Peyer's patch (tissue), 4 donors: Measurements from ENCODE around the gene IQGAP2. TPM values are rescaled to one million over a fixed set of nuclear protein-coding genes. Genes with fewer than 3 reads are reported as not detected.

Experiments
- DNase-seq, 3 donors: peaks; one replicate each; pipeline ENCODE4 v3.0.0-alpha.2; 2017 to 2019
- H3K27ac ChIP-seq, 4 donors: fragments of 200-600 bp; sonication (generic); one replicate each; pipeline ENCODE4 v1.5.1; 2016 to 2019
- H3K27me3 ChIP-seq, 2 donors: fragments of 200-600 bp; sonication (generic); one replicate each; pipeline ENCODE4 v1.5.1; 2019
- H3K36me3 ChIP-seq, 3 donors: fragments of 200-600 bp; sonication (generic); one replicate each; pipeline ENCODE4 v1.5.1; 2016 to 2019
- H3K4me1 ChIP-seq, 4 donors: fragments of 200-600 bp; sonication (generic); one replicate each; pipeline ENCODE4 v1.5.1; 2016 to 2019
- H3K4me3 ChIP-seq, 4 donors: fragments of 200-600 bp; sonication (generic); 1 replicate in 3 of 4; 2 replicates in 1 of 4; pipeline ENCODE4 v1.5.1; 2016 to 2019; ENCODE audit warnings: mild to moderate bottlenecking in 1 of 4
- H3K9me3 ChIP-seq, 4 donors: fragments of 200-600 bp; sonication (generic); one replicate each; pipeline ENCODE4 v1.5.1; 2016 to 2019; ENCODE audit warnings: mild to moderate bottlenecking in 1 of 4
- POLR2A ChIP-seq, 2 donors: fragments of 450-650 bp; IDR thresholded peaks; one replicate each; pipeline ENCODE4 v1.5.1; 2017; ENCODE audit warnings: antibody characterized with exemption in 2 of 2, mild to moderate bottlenecking in 2 of 2, moderate library complexity in 2 of 2
- total RNA-seq, 4 donors: library from RNA; depleted of rRNA; stranded (reverse); fragments of >200 nt; gene quantifications; one replicate each; pipeline ENCODE4 v1.1.0, GENCODE V29; 2016
- TF ChIP-seq, protein P1 (sequence below), 6 experiments: fragments of 450-650 bp in 4 of 6; fragments of 200-600 bp in 2 of 6; sonication (generic) in 1 of 6; IDR thresholded peaks; one replicate each; pipeline ENCODE4 v1.5.1; 2017 to 2019; ENCODE audit warnings: antibody characterized with exemption in 6 of 6, mild to moderate bottlenecking in 3 of 6, moderate library complexity in 1 of 6

Gene IQGAP2
- total RNA-seq, 4 donors from 2014 or later: 58.6 to 110 (median 84.7) TPM

GRCh38 chr5:76521240-76521758 lies 118.2 kb downstream of the IQGAP2 start:
- H3K4me3 ChIP-seq: no peak overlapping the region
- H3K36me3 ChIP-seq: no peaks in the 10 kb centered on the region
- H3K27ac ChIP-seq: no peak overlapping the region
- TF ChIP-seq, protein P1, sequence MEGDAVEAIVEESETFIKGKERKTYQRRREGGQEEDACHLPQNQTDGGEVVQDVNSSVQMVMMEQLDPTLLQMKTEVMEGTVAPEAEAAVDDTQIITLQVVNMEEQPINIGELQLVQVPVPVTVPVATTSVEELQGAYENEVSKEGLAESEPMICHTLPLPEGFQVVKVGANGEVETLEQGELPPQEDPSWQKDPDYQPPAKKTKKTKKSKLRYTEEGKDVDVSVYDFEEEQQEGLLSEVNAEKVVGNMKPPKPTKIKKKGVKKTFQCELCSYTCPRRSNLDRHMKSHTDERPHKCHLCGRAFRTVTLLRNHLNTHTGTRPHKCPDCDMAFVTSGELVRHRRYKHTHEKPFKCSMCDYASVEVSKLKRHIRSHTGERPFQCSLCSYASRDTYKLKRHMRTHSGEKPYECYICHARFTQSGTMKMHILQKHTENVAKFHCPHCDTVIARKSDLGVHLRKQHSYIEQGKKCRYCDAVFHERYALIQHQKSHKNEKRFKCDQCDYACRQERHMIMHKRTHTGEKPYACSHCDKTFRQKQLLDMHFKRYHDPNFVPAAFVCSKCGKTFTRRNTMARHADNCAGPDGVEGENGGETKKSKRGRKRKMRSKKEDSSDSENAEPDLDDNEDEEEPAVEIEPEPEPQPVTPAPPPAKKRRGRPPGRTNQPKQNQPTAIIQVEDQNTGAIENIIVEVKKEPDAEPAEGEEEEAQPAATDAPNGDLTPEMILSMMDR (IDR thresholded peaks at IDR 0.05): no peak
- no peak for TF ChIP-seq POLR2A (IDR thresholded peaks at IDR 0.05)
- no peak for DNase-seq
- H3K27me3 ChIP-seq: no peaks in the 10 kb centered on the region
- H3K9me3 ChIP-seq: no peaks in the 10 kb centered on the region
- H3K4me1 ChIP-seq: peaks cover 0 to 15% (median 0%) of the 10 kb centered on the region in 4 donors

DNA sequence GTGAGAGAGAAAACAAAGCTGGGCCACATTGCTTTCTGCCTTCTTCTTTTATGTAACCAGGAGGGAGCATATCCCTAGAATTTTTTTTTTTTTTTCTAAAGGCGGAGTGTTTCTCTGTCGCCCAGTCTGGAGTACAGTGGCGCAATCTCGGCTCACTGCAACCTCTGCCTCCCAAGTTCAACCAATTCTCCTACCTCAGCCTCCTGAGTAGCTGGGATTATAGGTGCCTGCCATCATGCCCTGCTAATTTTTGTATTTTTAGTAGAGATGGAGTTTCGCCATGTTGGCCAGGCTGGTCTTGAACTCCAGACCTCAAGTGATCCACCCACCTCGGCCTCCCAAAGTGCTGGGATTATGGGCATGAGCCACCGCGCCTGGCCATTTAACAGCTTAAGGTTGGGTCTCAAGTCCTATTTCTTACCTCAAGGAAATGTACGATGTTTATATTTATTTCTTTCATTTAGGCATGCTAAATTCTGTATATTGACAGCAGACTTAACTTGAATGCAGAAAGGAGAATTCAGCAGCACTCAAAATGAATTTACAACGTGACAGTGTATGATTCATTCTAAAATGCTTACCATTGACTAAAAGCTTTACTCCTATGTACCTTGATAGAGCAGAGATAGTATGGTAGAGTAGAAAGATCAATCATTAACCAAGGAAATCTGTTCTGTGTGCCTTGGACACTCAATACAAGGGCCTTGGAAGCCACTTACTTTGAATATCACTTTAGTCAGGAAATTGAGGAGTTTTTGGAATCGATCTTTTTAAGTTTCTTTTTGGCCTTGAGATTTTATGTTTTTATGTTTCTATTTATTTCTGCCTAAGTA lies 119.2 kb downstream of the IQGAP2 start:
- Histone ChIP-seq H3K9me3 (no peaks in the 10 kb centered on the region), H3K27me3 (no peaks in the 10 kb centered on the region), H3K36me3 (no peaks in the 10 kb centered on the region), H3K4me3 (no peak overlapping the region), H3K4me1 (peaks cover 0 to 18% (median 0%) of the 10 kb centered on the region in 4 donors), H3K27ac (peak overlapping the region in 1 of 4 donors; percentile 34)
- no peak for DNase-seq
- TF ChIP-seq POLR2A (IDR thresholded peaks at IDR 0.05): no peak
- TF ChIP-seq, protein P1 (IDR thresholded peaks at IDR 0.05): no peak

DNA sequence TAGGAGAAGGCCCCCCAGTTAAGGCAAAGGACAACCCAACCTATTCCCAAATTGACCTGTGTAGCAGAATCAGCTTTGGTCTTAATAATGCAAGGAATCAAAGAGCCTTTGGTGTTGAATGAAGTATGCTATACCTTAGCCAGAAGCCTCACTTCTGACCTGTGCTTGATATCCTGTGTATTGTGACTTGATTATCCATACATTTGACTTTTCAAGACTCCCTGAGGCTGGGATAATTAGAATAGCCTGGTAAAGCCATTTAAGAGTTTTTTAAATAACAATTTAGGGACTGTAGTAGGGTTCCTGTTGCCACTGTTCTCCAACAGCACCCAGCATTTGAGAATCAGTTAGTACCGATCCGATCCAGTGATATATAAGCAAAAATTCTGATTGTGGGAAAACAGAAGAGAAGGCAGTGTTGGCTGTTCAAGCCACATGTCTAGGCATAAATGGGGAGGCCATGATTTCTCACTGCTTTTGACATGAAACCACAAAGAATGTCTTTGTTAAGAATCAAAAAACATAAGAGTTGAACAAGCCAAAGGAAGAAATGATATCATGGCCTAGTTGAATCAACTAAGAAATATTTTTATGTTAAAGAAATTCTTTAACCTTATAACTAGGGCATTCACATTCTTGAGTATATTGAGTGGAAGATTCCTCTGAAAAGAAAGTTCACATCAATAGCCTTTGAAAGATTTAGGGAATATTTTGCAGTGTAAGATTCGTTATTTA lies 121.2 kb downstream of the IQGAP2 start:
- H3K27ac ChIP-seq: no peak overlapping the region
- no peak for TF ChIP-seq POLR2A (IDR thresholded peaks at IDR 0.05)
- TF ChIP-seq, protein P1 (IDR thresholded peaks at IDR 0.05): no peak

GRCh38 chr5:76524868-76525267 lies 121.8 kb downstream of the IQGAP2 start:
- no peaks in the 10 kb centered on the region for H3K27me3 ChIP-seq

More for the DNA sequence above, 121.2 kb downstream of the IQGAP2 start:
- Histone ChIP-seq H3K27me3 (no peaks in the 10 kb centered on the region), H3K4me1 (peaks cover 0 to 20% (median 0%) of the 10 kb centered on the region in 4 donors), H3K36me3 (no peaks in the 10 kb centered on the region), H3K4me3 (no peak overlapping the region), H3K9me3 (no peaks in the 10 kb centered on the region)
- DNase-seq: no peak

DNA sequence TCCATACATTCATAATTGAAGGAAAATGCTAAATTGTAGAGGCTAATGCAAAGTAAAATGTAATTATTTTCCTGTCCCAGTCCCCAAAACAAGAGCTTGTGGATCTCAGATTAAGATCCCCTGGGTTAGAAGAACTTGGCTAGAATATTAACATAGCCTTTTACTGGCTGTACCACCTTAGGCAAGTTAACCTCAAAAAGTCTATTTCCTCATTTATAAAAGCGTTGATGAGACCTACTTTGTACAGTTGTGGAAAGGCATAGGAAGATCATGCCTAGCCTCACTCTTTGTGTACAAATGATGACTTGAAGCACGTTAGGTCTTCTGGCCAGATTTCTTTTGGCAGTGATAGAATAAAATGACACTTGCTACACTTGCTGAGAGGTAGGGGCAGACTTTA lies 122.9 kb downstream of the IQGAP2 start:
- no peak for DNase-seq
- Histone ChIP-seq H3K4me1 (peaks cover 0 to 19% (median 0%) of the 10 kb centered on the region in 4 donors), H3K9me3 (no peaks in the 10 kb centered on the region), H3K27me3 (no peaks in the 10 kb centered on the region), H3K27ac (no peak overlapping the region), H3K36me3 (no peaks in the 10 kb centered on the region), H3K4me3 (no peak overlapping the region)
- TF ChIP-seq, protein P1 (IDR thresholded peaks at IDR 0.05): no peak
- TF ChIP-seq POLR2A (IDR thresholded peaks at IDR 0.05): no peak

More at GRCh38 chr5:76524868-76525267, 121.8 kb downstream of the IQGAP2 start:
- Histone ChIP-seq H3K36me3 (no peaks in the 10 kb centered on the region), H3K9me3 (no peaks in the 10 kb centered on the region), H3K4me1 (peaks cover 0 to 20% (median 0%) of the 10 kb centered on the region in 4 donors), H3K27ac (no peak overlapping the region), H3K4me3 (no peak overlapping the region)
- no peak for DNase-seq
- TF ChIP-seq, protein P1 (IDR thresholded peaks at IDR 0.05): no peak
- no peak for TF ChIP-seq POLR2A (IDR thresholded peaks at IDR 0.05)
